ENCODE results near the gene SLC41A1.

SLC41A1 gene

DNA sequence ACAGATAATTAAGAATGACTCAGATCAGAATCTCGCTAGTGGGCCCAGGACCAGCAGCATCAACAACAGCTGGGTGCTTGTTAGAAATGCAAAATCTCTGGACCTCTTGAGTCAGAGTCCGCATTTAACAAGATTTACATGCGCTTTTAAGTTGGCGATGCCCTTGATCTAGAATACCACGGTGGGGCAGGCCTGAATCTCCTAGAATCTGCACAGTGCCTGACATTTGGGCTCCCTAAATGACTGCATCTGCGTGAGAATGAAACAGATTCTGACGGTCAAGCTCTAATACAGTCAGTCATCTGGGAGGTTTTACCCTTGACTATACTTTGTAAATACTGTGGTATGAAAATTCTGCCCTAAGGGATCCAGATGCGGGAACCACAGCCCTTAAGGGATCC is 20.5 kb downstream of the SLC41A1 start:
- DNase-seq (ENCODE audit: insufficient read length, low spot score) (no peak), FAIRE-seq (no peak)
- TF ChIP-seq SPI1 (IDR thresholded peaks at IDR 0.05; ENCODE audit: low read depth, low read length) (no peak), POLR2A (IDR thresholded peaks at IDR 0.05; ENCODE audit: low read depth, low read length) (no peak), PAX5 (IDR thresholded peaks at IDR 0.05; ENCODE audit: insufficient read depth, low read length, severe bottlenecking) (no peak), POLR2AphosphoS5 (IDR thresholded peaks at IDR 0.05; ENCODE audit: low read depth, low read length) (no peak), POU2F2 (IDR thresholded peaks at IDR 0.05; ENCODE audit: low read depth, low read length) (no peak), TAF1 (IDR thresholded peaks at IDR 0.05; ENCODE audit: low read depth, low read length) (no peak)

DNA sequence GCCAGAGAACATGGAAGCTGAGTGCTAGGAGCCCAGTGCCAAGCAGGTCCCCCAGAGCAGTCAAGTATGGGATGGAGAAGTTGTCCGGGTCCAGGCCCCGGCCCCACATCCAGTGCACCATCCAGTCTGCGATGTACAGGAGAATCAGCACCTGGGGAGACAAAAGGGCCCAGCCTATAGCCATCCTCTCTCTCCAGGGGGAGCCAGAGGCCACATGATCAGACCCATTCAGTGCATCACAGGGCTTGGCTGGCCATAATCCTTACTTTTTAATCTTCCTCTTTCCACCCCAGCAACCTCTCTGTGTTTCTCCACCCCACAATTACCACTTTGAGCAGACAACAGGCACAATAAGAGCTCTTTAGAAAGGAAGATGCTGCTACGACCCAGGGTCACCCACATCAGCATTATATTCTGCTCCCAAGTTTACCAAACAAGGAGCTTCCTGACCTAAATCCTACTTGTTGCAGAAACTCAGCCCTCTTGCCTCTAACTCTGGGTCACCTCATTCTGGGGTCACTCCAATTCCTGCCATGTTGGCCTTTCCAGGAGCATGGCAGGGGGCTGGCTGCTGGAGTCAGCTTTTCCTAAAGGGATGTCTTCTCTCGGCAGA is 21.3 kb downstream of the SLC41A1 start:
- no peak for TF ChIP-seq PAX5 (IDR thresholded peaks at IDR 0.05; ENCODE audit: insufficient read depth, low read length, severe bottlenecking)
- no peak for TF ChIP-seq SPI1 (IDR thresholded peaks at IDR 0.05; ENCODE audit: low read depth, low read length)
- no peak for TF ChIP-seq POLR2AphosphoS5 (IDR thresholded peaks at IDR 0.05; ENCODE audit: low read depth, low read length)
- TF ChIP-seq POU2F2 (IDR thresholded peaks at IDR 0.05; ENCODE audit: low read depth, low read length): no peak
- TF ChIP-seq POLR2A (IDR thresholded peaks at IDR 0.05; ENCODE audit: low read depth, low read length): no peak
- no peak for TF ChIP-seq TAF1 (IDR thresholded peaks at IDR 0.05; ENCODE audit: low read depth, low read length)
- peak; percentile 60 for DNase-seq (ENCODE audit: insufficient read length, low spot score)
- peak; percentile 47 for FAIRE-seq

DNA sequence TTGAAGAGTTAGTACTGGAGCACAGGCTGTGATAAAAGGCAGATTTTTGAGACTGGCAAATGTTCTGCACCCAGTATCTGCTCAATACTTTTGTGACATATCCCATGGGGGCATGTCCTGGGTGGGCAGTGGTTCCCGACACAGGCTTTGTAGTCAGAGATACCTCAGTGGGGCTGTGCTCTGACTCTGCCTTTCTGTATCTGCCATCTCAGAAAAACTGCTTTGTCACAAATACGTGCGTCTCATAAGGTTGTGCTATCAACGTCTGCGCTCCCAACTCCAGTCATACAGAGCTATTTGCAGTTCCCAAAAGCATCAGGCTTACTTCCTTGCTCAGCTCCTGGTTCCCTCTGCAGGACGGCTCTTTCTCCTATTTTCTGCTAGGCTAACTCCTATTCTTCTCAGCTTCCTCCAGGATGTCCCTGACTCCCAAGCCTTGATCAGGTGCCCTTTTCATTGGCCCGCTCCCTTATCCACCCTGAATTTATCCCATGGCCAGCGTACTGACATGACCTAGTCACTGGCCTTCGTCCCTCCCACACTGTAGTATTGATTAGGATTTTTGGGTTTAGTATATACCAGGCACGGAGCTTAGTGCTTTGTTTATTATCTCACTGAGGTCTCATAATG is 25.6 kb downstream of the SLC41A1 start:
- DNase-seq (ENCODE audit: insufficient read length, low spot score): no peak
- TF ChIP-seq POU2F2 (IDR thresholded peaks at IDR 0.05; ENCODE audit: low read depth, low read length): no peak
- no peak for TF ChIP-seq POLR2AphosphoS5 (IDR thresholded peaks at IDR 0.05; ENCODE audit: low read depth, low read length)
- TF ChIP-seq PAX5 (IDR thresholded peaks at IDR 0.05; ENCODE audit: insufficient read depth, low read length, severe bottlenecking): no peak
- TF ChIP-seq POLR2A (IDR thresholded peaks at IDR 0.05; ENCODE audit: low read depth, low read length): no peak
- TF ChIP-seq TAF1 (IDR thresholded peaks at IDR 0.05; ENCODE audit: low read depth, low read length): no peak
- TF ChIP-seq SPI1 (IDR thresholded peaks at IDR 0.05; ENCODE audit: low read depth, low read length): no peak

DNA sequence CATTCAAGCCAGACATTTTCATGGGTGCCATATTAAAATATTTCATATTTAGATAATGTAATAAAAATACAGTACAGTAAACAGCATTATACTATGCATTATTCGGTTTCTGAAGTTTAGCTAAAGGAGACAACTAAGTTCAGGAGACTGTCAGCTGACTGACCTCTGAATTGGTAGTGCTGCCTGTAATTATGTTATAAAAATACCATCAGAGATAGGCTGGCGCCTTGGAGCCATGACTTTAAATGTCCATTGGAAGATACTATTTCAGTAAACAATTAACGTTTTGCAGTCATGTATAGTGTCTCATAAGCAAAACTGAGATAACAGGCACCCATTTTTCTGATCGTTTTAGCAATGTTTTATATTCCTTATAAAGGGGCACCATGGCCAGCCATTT is 26.4 kb downstream of the SLC41A1 start:
- no peak for DNase-seq (ENCODE audit: insufficient read length, low spot score)
- no peak for TF ChIP-seq POLR2AphosphoS5 (IDR thresholded peaks at IDR 0.05; ENCODE audit: low read depth, low read length)
- TF ChIP-seq SPI1 (IDR thresholded peaks at IDR 0.05; ENCODE audit: low read depth, low read length): no peak
- TF ChIP-seq POLR2A (IDR thresholded peaks at IDR 0.05; ENCODE audit: low read depth, low read length): no peak
- TF ChIP-seq POU2F2 (IDR thresholded peaks at IDR 0.05; ENCODE audit: low read depth, low read length): no peak
- no peak for FAIRE-seq

More for the DNA sequence above, 25.6 kb downstream of the SLC41A1 start:
- FAIRE-seq: no peak

DNA sequence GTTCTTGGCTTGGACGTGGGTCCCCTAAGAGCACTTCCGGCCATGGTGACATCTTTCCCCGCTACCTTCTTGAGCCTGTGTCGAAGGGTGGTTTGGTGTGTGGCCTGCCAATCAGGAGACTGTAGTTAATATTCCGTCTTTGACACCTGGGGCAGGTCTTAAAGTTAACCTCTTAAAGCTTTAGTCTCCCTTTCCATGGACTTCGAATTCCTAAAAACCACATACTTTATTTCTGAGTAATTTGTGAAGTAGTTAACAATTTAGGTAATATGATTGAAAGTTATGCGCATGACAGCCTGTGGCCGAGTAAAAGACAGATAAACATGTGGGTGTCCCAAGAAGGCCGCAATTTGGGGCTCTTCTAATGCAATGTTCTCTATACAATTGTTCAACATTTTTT is 27.6 kb downstream of the SLC41A1 start:
- DNase-seq (ENCODE audit: insufficient read length, low spot score) (no peak), FAIRE-seq (no peak)
- TF ChIP-seq TAF1 (IDR thresholded peaks at IDR 0.05; ENCODE audit: low read depth, low read length) (no peak), POU2F2 (IDR thresholded peaks at IDR 0.05; ENCODE audit: low read depth, low read length) (no peak), POLR2AphosphoS5 (IDR thresholded peaks at IDR 0.05; ENCODE audit: low read depth, low read length) (no peak), POLR2A (IDR thresholded peaks at IDR 0.05; ENCODE audit: low read depth, low read length) (no peak), SPI1 (IDR thresholded peaks at IDR 0.05; ENCODE audit: low read depth, low read length) (no peak), PAX5 (IDR thresholded peaks at IDR 0.05; ENCODE audit: insufficient read depth, low read length, severe bottlenecking) (no peak)

DNA sequence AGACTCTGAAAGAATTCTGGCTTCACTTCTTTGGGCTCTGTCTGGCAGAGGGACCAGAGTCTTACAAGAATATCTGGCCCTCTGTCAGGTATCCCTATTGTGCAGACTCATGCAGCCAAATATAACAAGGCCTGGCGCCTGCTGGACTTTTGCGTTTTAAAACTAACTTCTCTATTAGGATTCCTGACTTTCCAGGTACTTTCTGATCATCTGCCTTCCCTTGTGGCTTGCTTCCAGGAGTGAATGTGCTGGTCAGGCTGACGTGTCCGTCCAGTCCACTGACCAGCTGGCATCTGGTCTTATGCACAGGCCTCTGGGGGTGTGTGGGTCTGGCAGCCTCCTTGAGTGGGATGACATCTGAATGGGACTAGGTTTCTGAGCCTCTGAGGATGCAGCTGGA is 29.1 kb downstream of the SLC41A1 start:
- DNase-seq (ENCODE audit: insufficient read length, low spot score) (no peak), FAIRE-seq (no peak)
- TF ChIP-seq POLR2AphosphoS5 (IDR thresholded peaks at IDR 0.05; ENCODE audit: low read depth, low read length) (no peak), POLR2A (IDR thresholded peaks at IDR 0.05; ENCODE audit: low read depth, low read length) (no peak), SPI1 (IDR thresholded peaks at IDR 0.05; ENCODE audit: low read depth, low read length) (no peak), TAF1 (IDR thresholded peaks at IDR 0.05; ENCODE audit: low read depth, low read length) (no peak), PAX5 (IDR thresholded peaks at IDR 0.05; ENCODE audit: insufficient read depth, low read length, severe bottlenecking) (no peak), POU2F2 (IDR thresholded peaks at IDR 0.05; ENCODE audit: low read depth, low read length) (no peak)

DNA sequence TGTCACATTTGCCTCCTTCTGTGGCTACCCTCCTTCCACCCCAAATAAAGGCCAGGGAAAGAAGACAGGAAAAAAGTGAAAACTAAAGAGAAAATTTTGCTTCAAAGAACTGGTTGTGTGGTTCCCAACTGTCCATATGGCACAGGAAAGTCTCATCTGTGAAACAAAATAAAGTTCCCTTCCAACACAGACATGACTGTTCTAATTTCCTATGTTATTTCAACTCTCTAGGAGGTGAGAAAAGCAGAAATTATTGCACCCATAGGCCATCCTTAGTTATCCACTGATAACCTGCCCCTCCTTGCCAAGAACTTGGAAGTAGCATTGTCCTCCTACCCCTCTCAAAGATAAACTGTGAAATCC is 29.6 kb downstream of the SLC41A1 start:
- DNase-seq (ENCODE audit: insufficient read length, low spot score) (no peak), FAIRE-seq (no peak)

DNA sequence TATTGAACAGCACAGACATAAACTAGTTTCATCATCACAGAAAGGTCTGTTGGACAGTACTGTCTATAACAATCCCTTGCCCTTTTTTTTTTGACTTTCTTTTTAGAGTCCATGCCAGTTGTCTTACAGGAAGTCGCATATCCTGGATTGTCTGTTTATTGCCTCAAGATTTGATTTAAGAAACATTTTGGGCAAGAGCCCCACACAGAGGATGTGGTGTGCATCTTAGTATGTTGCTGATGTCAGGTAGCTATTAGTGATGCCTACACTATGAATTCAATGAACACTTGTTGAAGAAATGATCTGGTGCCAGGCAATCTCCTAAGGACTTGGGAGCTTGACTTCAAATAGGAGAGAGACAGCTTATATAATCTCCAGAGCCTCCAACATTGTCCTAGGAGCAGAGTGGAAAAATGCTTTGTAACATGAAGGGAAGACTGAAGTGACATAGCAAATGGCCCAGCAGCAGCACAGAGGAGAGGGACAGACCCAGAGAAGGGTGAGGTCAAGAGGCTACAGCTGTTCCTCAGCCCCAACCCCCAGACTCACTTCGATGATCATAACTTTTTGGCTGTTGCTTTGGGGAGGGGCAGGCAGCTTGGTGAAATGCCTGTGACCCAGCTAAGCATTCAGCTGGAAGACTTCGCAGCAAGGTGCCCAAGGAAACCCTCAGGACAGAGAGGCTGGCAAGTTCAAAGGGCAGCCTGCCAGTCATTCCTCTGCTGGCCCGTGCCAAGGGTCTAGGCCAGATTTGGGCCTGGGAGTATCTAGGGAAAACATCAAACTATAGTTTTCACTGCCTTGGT is 30.2 kb downstream of the SLC41A1 start:
- TF ChIP-seq POLR2A (IDR thresholded peaks at IDR 0.05; ENCODE audit: low read depth, low read length) (no peak), POU2F2 (IDR thresholded peaks at IDR 0.05; ENCODE audit: low read depth, low read length) (no peak), TAF1 (IDR thresholded peaks at IDR 0.05; ENCODE audit: low read depth, low read length) (no peak), PAX5 (IDR thresholded peaks at IDR 0.05; ENCODE audit: insufficient read depth, low read length, severe bottlenecking) (no peak), SPI1 (IDR thresholded peaks at IDR 0.05; ENCODE audit: low read depth, low read length) (no peak), POLR2AphosphoS5 (IDR thresholded peaks at IDR 0.05; ENCODE audit: low read depth, low read length) (no peak)
- DNase-seq (ENCODE audit: insufficient read length, low spot score) (no peak), FAIRE-seq (no peak)

More for the DNA sequence above, 29.6 kb downstream of the SLC41A1 start:
- no peak for TF ChIP-seq TAF1 (IDR thresholded peaks at IDR 0.05; ENCODE audit: low read depth, low read length)
- no peak for TF ChIP-seq PAX5 (IDR thresholded peaks at IDR 0.05; ENCODE audit: insufficient read depth, low read length, severe bottlenecking)
- TF ChIP-seq POLR2A (IDR thresholded peaks at IDR 0.05; ENCODE audit: low read depth, low read length): no peak
- TF ChIP-seq POU2F2 (IDR thresholded peaks at IDR 0.05; ENCODE audit: low read depth, low read length): no peak

DNA sequence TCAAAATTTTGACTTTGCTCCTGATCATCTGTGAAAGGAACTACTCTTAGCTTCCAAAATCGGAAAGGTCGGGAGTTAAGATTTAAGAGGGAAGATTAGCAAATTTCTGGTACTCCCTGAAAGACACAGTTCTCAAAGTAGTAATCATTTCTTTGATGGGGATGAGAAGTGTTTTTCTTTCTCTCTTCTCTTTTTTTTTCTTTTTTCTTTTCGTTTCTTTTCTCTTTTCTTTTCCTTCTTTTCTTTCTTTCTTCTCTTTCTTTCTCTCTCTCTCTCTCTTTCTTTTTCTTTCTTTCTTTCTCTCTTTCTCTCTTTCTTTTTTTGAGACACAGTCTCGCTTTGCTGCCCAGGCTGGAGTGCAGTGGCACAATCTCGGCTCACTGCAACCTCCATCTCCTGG is 32.7 kb downstream of the SLC41A1 start:
- DNase-seq (ENCODE audit: insufficient read length, low spot score) (no peak), FAIRE-seq (no peak)
- TF ChIP-seq PAX5 (IDR thresholded peaks at IDR 0.05; ENCODE audit: insufficient read depth, low read length, severe bottlenecking) (no peak), TAF1 (IDR thresholded peaks at IDR 0.05; ENCODE audit: low read depth, low read length) (no peak), POLR2AphosphoS5 (IDR thresholded peaks at IDR 0.05; ENCODE audit: low read depth, low read length) (no peak), POU2F2 (IDR thresholded peaks at IDR 0.05; ENCODE audit: low read depth, low read length) (no peak), POLR2A (IDR thresholded peaks at IDR 0.05; ENCODE audit: low read depth, low read length) (no peak), SPI1 (IDR thresholded peaks at IDR 0.05; ENCODE audit: low read depth, low read length) (no peak)

All from GM12891 (cell line).